Natural killer cell treated with Interleukin-12 subunit alpha and Interleukin-12 subunit beta and Interleukin-15 and Interleukin-18, amount 100 ng/mL, for 72 hours (primary cell): ENCODE measurements around the gene SPRED2. TPM values are rescaled to one million over a fixed set of nuclear protein-coding genes. Genes with fewer than 3 reads are reported as not detected.
A peak's percentile ranks its signal among the peaks of the same experiment; 100 is the strongest.

ENCODE experiments used
- ATAC-seq, 2 donors: fragments of 150-1000 bp; cut with Tn5 transposase in 1 of 2; sonication (Bioruptor Pico), chemical (Tn5 transposase) in 1 of 2; 2 replicates each; pipeline ENCODE4 v1.10.0; 2021
- DNase-seq: peaks from one replicate; pipeline ENCODE4 v3.0.0; 2022; ENCODE audit warnings: low spot score
- H3K27ac Mint-ChIP-seq, 2 donors: 1 replicate in 1 of 2; 2 replicates in 1 of 2; pipeline ENCODE4 v1.8.0; 2022; ENCODE audit warnings: mixed read lengths in 2 of 2, mild to moderate bottlenecking in 1 of 2, moderate library complexity in 1 of 2
- H3K27me3 Mint-ChIP-seq, 2 donors: 1 replicate in 1 of 2; 2 replicates in 1 of 2; pipeline ENCODE4 v1.8.0; 2022; ENCODE audit warnings: mixed read lengths in 2 of 2
- H3K36me3 Mint-ChIP-seq: one replicate; pipeline ENCODE4 v1.8.0; 2022; ENCODE audit warnings: mixed read lengths
- H3K4me1 Mint-ChIP-seq, 2 donors: 1 replicate in 1 of 2; 2 replicates in 1 of 2; pipeline ENCODE4 v1.8.0; 2022; ENCODE audit warnings: low read depth in 2 of 2, mixed read lengths in 2 of 2, mild to moderate bottlenecking in 1 of 2
- H3K4me3 Mint-ChIP-seq: one replicate; pipeline ENCODE4 v1.8.0; 2022; ENCODE audit warnings: mixed read lengths
- H3K9me3 Mint-ChIP-seq: 2 replicates; pipeline ENCODE4 v1.8.0; 2022; ENCODE audit warnings: mixed read lengths
- total RNA-seq, 2 donors: library from RNA; stranded (reverse); gene quantifications; one replicate each; pipeline ENCODE4 v1.2.3, GENCODE V29; 2022

The SPRED2 gene
- total RNA-seq, 2 donors from 2014 or later: 9.8 to 26.0 TPM

DNA sequence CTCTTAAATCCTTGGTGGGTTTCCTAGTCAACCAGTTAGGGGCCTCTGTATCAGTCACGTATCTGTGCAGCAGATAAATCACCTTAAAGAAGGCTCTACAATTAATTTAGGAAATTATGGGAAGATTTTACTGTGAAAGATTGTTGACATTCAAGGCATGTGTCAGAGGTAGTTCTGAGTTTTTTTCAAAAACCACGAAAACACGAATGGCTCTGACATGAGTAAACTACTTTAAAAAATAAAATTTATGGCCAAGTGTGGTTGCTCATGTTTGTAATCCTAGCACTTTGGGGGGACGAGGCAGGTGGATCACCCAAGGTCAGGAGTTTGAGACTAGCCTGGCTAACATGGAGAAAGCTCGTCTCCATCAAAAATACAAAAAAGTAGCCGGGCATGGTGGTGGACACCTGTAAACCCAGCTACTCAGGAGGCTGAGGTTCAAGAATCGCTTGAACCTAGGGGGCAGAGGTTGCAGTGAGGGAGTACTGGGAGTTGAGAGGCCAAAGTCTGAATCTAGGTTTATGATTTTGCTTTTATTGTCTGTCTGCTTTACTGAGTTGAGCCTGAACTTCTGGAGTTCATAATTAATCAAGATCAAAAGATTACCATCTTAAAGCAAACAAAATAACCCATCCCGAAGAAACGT lies 77.1 kb downstream of the SPRED2 start:
- DNase-seq: no peak
- peaks cover 0 to 8% of the 10 kb centered on the region in 2 donors for H3K27me3 Mint-ChIP-seq
- no peak for ATAC-seq
- H3K36me3 Mint-ChIP-seq: no peaks in the 10 kb centered on the region
- peaks cover 27 to 32% of the 10 kb centered on the region in 2 donors for H3K4me1 Mint-ChIP-seq
- no peak overlapping the region for H3K4me3 Mint-ChIP-seq
- H3K27ac Mint-ChIP-seq: no peak overlapping the region
- H3K9me3 Mint-ChIP-seq: no peaks in the 10 kb centered on the region

DNA sequence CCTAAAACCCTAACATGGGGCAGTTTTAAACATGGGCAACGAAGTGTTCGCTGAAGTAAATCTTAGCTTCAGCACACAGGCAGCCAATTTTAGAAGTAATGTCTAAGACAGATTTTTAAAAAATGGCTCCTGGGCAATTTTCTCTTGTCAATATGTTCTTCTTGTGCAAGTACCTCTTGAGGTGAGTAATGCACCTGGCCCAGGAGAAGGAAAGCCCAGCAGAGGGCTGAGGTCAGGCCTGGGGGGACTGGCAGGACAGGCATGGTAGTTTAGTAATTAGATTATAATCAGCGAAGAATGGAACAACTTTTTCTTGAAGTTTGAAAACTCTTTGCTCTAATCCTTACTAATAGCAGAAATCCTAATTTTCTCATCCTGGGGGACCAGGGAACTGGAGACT lies 77.6 kb downstream of the SPRED2 start:
- Mint-ChIP-seq H3K27ac (no peak overlapping the region), H3K36me3 (no peaks in the 10 kb centered on the region), H3K4me3 (no peak overlapping the region), H3K9me3 (no peaks in the 10 kb centered on the region), H3K27me3 (peaks cover 0 to 8% of the 10 kb centered on the region in 2 donors), H3K4me1 (peaks cover 27 to 32% of the 10 kb centered on the region in 2 donors)
- no peak for ATAC-seq
- DNase-seq: no peak

DNA sequence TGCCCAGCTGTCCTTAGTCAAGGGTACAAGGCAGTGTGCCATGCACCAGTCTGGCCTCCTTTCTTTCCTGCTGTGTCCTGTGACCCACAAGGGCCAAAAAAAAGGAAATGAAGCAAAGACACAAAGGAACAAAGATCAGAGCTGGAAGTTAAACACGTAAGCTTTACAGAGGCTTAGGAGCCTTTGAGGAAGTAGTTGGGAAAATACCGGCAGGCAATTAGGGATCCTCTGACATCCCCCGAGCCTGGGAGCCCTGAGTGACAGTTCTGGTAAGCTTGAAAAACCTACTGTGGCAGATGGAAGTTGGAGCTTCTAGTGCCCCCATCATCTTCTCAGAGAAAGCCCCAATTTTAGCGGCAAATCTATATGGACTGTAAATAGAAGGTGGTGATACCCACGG lies 78.5 kb downstream of the SPRED2 start:
- Mint-ChIP-seq H3K9me3 (no peaks in the 10 kb centered on the region), H3K27ac (no peak overlapping the region), H3K4me1 (peaks cover 24 to 32% of the 10 kb centered on the region in 2 donors), H3K36me3 (no peaks in the 10 kb centered on the region), H3K27me3 (peaks cover 0 to 8% of the 10 kb centered on the region in 2 donors), H3K4me3 (no peak overlapping the region)
- ATAC-seq: no peak
- DNase-seq: no peak

- Mint-ChIP-seq H3K36me3 (no peaks in the 10 kb centered on the region), H3K9me3 (no peaks in the 10 kb centered on the region), H3K27ac (no peak overlapping the region), H3K4me3 (no peak overlapping the region), H3K4me1 (peaks cover 21 to 28% of the 10 kb centered on the region in 2 donors), H3K27me3 (peaks cover 3 to 8% of the 10 kb centered on the region in 2 donors)
- DNase-seq (no peak), ATAC-seq (no peak)
These were observed 79.4 kb downstream of the SPRED2 start for GRCh38 chr2:65353046-65353445.

DNA sequence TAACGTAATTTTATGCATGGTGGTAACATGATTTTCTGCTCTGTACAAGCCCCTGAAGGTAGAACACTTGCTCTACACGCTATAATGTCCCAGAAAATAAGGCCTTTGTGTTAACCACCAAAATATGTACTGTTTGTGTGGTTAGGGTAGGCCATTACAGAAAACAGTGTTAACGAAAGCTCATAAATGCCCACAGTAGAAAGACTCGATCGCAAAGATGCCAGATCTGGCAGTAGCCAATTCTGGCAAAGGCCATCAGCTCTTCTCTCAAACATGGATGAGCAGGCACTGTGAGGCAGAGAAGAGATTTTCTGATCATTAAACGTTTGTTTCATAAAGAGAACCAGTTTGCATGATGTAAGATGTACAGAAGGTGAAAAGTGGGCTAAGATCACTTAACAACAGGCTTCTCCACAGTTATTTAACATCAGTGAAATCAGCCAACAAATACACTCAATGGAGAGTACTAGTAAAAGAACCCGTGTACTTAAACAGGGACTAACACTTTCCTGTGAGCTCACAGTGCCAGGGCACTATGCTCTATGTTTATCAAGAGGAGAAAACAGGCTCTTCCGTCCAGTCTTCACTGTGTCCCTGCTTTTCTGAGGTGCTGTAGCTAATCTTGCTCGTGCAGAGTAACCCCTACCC lies 80.3 kb downstream of the SPRED2 start:
- peaks cover 6 to 12% of the 10 kb centered on the region in 2 donors for H3K27me3 Mint-ChIP-seq
- H3K4me3 Mint-ChIP-seq: peak overlapping the region; percentile 16
- peak in 1 of 2 donors; percentile 51 for ATAC-seq

DNA sequence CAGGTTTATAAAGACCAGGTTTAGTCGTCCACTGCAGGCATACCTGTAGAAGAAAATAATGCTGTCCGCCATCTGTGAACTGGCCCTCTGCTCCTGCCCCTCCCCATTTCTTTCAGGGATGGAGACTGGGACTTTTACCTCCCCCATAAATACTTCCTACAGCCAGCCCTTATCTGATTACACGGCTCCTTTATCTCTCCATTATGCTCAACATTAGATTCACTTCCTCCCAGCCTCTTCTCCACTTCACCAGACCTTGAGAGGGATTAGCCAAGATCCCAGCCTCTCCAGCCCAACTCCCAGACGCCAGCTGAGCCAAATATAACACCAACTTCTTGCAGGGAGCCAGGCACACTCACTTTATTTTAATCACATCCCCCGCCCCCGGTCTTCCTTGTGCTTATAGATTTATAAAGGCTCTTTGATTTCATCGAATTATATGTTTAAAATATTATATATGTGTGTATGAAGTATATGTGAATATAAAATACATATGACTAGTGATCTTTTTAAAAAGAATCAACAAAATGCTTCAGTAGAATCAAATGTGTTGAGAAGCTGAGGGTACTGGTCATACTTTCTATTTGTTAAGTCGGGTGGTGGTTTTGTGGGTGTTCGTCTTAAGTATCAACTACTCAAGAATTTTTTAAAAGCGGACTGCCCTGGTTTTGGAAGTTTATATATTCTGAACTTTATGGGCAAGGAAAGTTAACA lies 81.0 kb downstream of the SPRED2 start:
- H3K36me3 Mint-ChIP-seq: peaks cover 4% of the 10 kb centered on the region
- H3K4me3 Mint-ChIP-seq: peak overlapping the region; percentile 16
- DNase-seq: no peak
- H3K27ac Mint-ChIP-seq: peak overlapping the region in 1 of 2 donors; percentile 7
- peak in 1 of 2 donors; percentile 24 for ATAC-seq
- peaks cover 9 to 19% of the 10 kb centered on the region in 2 donors for H3K27me3 Mint-ChIP-seq
- no peaks in the 10 kb centered on the region for H3K9me3 Mint-ChIP-seq
- peaks cover 26 to 33% of the 10 kb centered on the region in 2 donors for H3K4me1 Mint-ChIP-seq

More for the DNA sequence above, 80.3 kb downstream of the SPRED2 start:
- peaks cover 4% of the 10 kb centered on the region for H3K36me3 Mint-ChIP-seq
- DNase-seq: no peak
- H3K27ac Mint-ChIP-seq: no peak overlapping the region
- no peaks in the 10 kb centered on the region for H3K9me3 Mint-ChIP-seq
- peaks cover 22 to 27% of the 10 kb centered on the region in 2 donors for H3K4me1 Mint-ChIP-seq

DNA sequence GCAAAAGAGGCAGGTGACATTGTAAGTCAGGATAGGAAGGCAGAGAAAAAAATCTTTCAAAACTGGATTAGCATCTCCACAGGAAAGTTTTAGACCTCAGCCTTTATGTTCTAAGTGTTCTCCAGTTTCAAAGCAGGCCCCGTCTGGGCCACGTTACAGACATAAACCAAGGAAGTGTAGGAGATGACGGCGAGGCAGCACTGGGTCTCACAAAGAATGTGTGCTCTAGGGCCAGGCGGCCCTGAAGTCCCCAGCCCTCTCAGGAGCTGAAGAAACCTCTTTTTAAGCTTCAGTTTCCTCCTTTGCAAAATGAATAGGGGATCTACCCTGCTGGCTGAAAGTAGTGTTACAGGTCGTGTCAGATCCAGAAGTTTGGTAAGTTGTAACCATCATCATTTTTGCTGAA lies 81.7 kb downstream of the SPRED2 start:
- Mint-ChIP-seq H3K27ac (no peak overlapping the region), H3K27me3 (peaks cover 4 to 20% of the 10 kb centered on the region in 2 donors), H3K4me3 (no peak overlapping the region), H3K9me3 (no peaks in the 10 kb centered on the region), H3K4me1 (peaks cover 26 to 40% of the 10 kb centered on the region in 2 donors), H3K36me3 (peaks cover 4% of the 10 kb centered on the region)
- DNase-seq: no peak
- ATAC-seq: no peak

DNA sequence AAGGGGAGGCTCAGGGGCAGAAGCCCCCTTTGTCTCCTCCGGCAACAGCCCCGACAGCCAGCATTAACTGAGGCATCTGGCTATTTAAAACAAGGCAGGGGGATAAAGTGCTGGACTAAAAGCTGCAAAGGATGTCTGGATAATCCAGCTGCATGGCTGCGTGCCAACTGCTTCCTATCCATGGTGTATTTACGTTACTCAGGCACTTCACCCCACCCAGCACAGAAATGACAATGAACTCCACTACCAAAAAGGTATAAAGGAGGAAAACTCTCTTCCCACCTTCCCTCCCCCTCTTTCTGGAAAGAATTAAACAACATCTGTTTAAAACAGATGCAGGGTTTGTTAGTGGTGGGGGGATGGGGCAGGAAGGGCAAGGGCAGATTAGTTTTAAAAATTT lies 82.5 kb downstream of the SPRED2 start:
- H3K9me3 Mint-ChIP-seq: no peaks in the 10 kb centered on the region
- H3K27ac Mint-ChIP-seq: no peak overlapping the region
- DNase-seq (no peak), ATAC-seq (no peak)
- H3K4me1 Mint-ChIP-seq: peaks cover 26 to 40% of the 10 kb centered on the region in 2 donors
- H3K4me3 Mint-ChIP-seq: no peak overlapping the region
- H3K27me3 Mint-ChIP-seq: peaks cover 4 to 20% of the 10 kb centered on the region in 2 donors
- peaks cover 4% of the 10 kb centered on the region for H3K36me3 Mint-ChIP-seq

DNA sequence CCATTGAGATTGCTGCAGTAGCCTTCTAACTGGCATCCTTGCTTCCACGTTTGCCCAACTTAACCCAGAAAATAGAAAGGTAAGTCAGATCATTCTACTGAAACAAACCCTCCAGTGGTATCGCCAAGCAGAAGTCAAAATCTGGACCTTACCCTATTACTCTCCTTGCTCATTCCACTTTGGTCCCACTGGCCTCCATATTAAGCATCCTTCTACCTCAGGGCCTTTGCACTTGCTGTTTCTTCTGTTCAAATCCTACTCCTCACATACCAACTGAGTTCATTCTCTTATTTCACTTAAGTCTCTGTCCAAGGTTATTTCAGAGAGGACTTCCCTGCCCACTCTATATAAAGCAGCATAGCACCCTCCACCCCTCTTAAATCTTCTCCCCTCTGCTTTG lies 84.5 kb downstream of the SPRED2 start:
- Mint-ChIP-seq H3K27ac (no peak overlapping the region), H3K27me3 (peaks cover 4 to 20% of the 10 kb centered on the region in 2 donors), H3K36me3 (peaks cover 4% of the 10 kb centered on the region), H3K4me3 (no peak overlapping the region), H3K4me1 (peaks cover 32 to 48% of the 10 kb centered on the region in 2 donors), H3K9me3 (no peaks in the 10 kb centered on the region)
- DNase-seq (no peak), ATAC-seq (no peak)

DNA sequence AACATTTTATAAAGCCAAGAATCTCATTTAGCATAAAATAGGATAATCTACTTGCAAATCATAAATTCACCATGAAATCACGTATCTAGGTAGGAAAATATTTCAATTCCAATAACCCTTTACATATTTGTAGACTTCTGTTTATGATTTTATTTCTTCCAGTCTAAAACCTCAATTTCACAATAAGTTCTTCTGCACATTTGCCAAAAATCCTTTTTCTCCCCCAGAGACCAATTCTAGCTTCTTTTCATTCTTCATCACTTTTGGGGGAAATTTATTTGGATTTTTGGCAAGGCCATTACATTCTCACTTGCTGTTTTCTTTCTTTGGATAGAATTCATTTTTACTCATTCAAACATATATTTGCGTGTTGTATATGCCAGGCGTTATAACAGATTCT lies 86.8 kb downstream of the SPRED2 start:
- Mint-ChIP-seq H3K27ac (no peak overlapping the region), H3K36me3 (peaks cover 4% of the 10 kb centered on the region), H3K4me3 (no peak overlapping the region), H3K9me3 (no peaks in the 10 kb centered on the region), H3K4me1 (peaks cover 21 to 33% of the 10 kb centered on the region in 2 donors), H3K27me3 (peaks cover 4 to 20% of the 10 kb centered on the region in 2 donors)
- DNase-seq: no peak
- no peak for ATAC-seq

GRCh38 chr2:65344689-65345088 lies 87.7 kb downstream of the SPRED2 start:
- H3K27ac Mint-ChIP-seq: no peak overlapping the region
- no peaks in the 10 kb centered on the region for H3K9me3 Mint-ChIP-seq
- peaks cover 4 to 20% of the 10 kb centered on the region in 2 donors for H3K27me3 Mint-ChIP-seq
- peak in 1 of 2 donors; percentile 53 for ATAC-seq
- H3K4me1 Mint-ChIP-seq: peaks cover 21 to 30% of the 10 kb centered on the region in 2 donors
- peak overlapping the region; percentile 64 for H3K4me3 Mint-ChIP-seq
- H3K36me3 Mint-ChIP-seq: peaks cover 4% of the 10 kb centered on the region
- no peak for DNase-seq

GRCh38 chr2:65344182-65344581 lies 88.2 kb downstream of the SPRED2 start:
- peak in 1 of 2 donors; percentile 49 for ATAC-seq
- Mint-ChIP-seq H3K9me3 (no peaks in the 10 kb centered on the region), H3K36me3 (peaks cover 4% of the 10 kb centered on the region), H3K27ac (no peak overlapping the region), H3K27me3 (peaks cover 4 to 20% of the 10 kb centered on the region in 2 donors), H3K4me1 (peaks cover 21 to 30% of the 10 kb centered on the region in 2 donors), H3K4me3 (peak overlapping the region; percentile 64)
- DNase-seq: no peak

DNA sequence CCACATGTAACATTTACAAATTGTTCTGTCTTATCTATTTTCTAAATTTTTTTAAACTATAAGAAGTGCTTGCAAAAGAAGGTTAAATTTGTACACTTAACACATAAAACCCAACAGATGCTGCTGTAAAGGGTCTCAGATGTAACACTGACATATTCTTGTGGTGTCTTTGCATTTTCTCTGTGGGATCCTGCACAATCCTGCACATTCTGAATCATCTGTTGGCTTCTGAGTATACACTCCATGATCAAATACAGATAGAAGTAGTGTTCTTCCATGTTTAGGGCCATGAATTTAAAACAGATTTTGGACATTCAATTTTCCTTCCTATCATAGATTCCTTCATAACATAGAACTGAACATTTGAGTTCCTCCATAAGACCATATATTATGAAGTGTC lies 89.0 kb downstream of the SPRED2 start:
- DNase-seq: no peak
- no peak for ATAC-seq
- H3K4me1 Mint-ChIP-seq: peaks cover 21 to 30% of the 10 kb centered on the region in 2 donors
- H3K36me3 Mint-ChIP-seq: peaks cover 4% of the 10 kb centered on the region
- no peak overlapping the region for H3K27ac Mint-ChIP-seq
- no peak overlapping the region for H3K4me3 Mint-ChIP-seq
- no peaks in the 10 kb centered on the region for H3K9me3 Mint-ChIP-seq
- H3K27me3 Mint-ChIP-seq: peaks cover 4 to 20% of the 10 kb centered on the region in 2 donors
